Right lobe of liver (tissue), 4 donors: ENCODE results near the gene PARP9.

Experiments used
- POLR2A ChIP-seq: fragments of 450-650 bp; IDR thresholded peaks from one replicate; pipeline ENCODE4 v1.6.1; 2017; ENCODE audit warnings: antibody characterized with exemption, mild to moderate bottlenecking
- TF ChIP-seq, protein P1 (sequence below), 4 donors: fragments of 200-600 bp in 3 of 4; fragments of 450-650 bp in 1 of 4; IDR thresholded peaks; one replicate each; pipeline versions ENCODE4 v1.5.1 to v1.8.0; 2016 to 2022; ENCODE audit warnings: antibody characterized with exemption in 4 of 4, mild to moderate bottlenecking in 2 of 4
- donor health status: DM: no; HTN: no; CAD: no.
- donor health status: DM: no; HTN: no; CAD: no.
- donor health status: DM: no; HTN: yes; CAD: no.

- TF ChIP-seq POLR2A, result no peak
- TF ChIP-seq, protein P1, sequence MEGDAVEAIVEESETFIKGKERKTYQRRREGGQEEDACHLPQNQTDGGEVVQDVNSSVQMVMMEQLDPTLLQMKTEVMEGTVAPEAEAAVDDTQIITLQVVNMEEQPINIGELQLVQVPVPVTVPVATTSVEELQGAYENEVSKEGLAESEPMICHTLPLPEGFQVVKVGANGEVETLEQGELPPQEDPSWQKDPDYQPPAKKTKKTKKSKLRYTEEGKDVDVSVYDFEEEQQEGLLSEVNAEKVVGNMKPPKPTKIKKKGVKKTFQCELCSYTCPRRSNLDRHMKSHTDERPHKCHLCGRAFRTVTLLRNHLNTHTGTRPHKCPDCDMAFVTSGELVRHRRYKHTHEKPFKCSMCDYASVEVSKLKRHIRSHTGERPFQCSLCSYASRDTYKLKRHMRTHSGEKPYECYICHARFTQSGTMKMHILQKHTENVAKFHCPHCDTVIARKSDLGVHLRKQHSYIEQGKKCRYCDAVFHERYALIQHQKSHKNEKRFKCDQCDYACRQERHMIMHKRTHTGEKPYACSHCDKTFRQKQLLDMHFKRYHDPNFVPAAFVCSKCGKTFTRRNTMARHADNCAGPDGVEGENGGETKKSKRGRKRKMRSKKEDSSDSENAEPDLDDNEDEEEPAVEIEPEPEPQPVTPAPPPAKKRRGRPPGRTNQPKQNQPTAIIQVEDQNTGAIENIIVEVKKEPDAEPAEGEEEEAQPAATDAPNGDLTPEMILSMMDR (IDR thresholded peaks at IDR 0.05), result no peak
Measured at GRCh38 chr3:122546151-122546550, 17.9 kb downstream of the PARP9 start.
